NCI-H1417 treated with DMSO at 0.1 percent for 48 hours (cell line): ENCODE data around the gene VCP.

ENCODE experiments used
- DNase-seq: peaks from one replicate; lab custom pipeline; 2025; lab: John Stamatoyannopoulos, UW

VCP gene

DNA sequence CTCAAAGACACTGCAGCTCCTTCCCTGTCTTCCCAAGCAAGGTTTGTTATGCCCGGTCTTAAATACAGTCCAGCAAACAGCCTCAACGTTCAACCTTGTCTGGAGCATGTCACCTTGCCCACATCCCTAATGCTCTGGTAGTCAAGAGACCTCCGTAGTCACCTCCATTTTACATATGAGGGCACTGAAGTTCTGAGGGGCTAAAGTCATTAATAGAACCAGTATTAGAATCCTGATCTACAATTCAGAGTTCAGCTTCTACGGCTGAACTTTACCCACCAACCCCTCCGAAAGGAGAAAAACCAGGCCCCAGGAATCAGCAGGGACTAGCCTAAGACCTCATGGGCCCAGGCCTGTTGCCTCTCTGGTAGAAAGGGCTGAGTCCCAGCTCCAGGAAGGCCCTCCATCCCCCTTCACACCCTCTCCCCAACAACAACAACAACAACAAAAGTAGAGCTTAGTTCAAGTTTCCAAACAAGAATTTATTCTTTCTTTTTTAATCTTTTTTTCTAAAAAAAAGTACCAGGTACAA, 31.3 kb upstream of the VCP start:
- DNase-seq: no peak

DNA sequence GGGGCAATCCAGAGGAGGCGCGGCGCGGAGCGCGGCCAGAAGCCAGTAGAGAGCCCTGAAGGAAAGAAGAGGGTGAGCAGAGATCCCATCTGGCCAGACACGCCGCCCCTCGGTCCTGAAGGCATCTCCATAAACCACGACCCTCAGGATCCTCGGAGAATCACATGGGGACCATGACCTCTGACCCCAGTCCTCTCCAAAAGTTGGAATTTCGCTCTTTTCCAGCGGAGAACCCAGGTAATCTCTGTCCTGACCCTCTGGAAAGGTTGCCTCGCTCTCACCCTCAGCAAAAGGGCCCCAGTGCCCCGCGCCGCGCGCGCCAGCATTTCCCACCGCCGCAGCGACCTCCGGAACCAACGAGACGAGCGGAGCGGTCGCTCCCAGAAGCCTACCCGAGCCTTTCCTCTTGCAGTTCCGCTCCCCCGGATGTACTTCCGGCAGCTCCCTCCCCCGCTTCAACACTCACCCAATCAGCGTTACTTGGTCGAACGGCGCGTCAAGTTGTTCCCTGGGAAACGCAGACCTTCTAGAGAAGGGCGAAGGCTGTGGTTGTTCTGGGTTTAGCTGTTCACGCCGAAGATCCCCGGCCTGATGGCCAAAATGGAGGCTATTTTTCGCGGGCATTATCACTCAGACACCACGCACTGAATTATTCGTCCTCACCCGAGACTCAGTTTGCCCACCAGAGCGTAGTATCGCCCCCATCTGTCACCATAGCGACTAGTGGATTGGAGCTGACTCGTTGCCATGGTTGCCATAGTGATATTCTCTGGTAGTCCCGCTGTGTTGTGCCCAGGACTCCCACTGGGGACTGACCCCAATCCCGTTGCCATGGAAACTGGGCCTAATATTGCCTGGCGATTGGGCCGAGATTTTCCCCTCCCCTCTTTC, 30.6 kb upstream of the VCP start, which contains the start of gene STOML2:
TSS of gene STOML2 (minus strand) at position 363 of the 891 bp plus-strand sequence. CDS start at position 326, 37 bp downstream.
- DNase-seq: peak; percentile 71

DNA sequence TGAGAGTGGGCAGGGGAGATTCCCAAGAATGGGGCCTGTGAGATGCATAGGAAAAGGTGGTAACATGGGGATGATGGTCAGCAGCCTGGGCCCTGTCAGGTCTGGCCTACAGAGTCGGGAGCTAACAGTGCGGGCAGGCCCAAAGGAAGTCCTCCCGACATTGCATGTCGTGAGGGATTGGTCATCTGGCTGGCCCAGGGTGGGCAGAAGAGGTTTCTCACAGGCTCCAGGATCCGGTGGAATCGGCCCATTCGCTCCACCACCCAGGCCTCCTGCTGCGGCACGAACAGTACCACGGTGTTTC, 30.0 kb upstream of the VCP start:
- DNase-seq: no peak

DNA sequence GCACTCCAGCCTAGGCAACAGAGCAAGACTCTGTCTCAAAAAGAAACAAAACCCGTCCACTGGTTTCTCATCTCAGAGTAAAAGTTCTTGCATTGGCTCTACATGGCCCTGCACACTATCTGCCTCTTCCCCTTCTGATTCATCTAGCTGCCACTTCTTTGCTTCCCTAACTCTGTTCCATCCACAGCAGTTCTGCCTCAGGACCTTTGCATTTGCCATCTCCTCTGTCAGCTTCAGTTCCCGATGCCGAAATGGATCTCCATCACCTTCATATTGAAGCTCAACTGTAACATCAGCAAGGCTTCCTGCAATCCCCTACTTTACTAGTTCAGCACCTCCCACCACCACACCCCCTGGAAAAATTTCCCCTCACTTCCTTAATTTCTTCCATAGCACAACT, 25.1 kb upstream of the VCP start:
- no peak for DNase-seq

DNA sequence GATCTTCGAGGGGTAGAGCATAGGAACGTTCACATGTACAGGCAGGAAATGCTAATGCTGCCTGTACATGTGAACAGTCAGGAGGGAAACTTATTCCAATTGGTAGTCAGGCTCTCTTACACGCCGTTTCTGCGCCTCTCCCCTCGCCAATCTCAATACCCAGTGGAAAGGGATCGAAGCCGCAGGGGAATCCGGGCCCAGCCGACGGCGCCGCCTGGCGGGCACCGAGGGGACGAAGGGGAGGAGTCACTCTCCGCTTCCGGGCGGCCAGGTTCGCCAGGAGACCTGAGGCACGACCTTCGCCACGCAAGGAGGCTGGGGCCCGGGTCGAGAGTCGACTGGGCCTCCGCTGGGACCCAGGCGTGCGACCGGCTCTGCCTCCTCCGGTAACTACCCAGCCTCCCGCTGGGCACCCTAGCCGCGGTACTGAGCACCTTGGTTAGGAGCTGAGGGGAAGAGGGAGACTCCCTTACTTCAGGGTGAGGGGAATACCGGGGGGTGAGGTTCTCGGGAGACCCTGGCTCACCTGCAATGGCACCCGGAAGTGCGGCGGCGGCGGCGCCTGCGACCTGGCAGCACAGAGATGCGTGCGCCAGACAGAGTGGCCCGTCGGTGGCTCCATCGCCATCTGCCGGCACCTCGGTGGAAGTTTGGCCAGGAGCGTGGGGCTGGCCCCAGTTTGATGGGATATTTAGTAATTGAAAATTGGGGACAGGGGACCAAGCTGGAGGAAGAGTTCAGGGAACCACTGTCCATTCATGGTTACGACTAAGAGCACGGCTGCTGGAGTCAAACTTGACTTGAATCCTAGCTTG, 23.8 kb upstream of the VCP start, which contains the start of gene PIGO:
TSS of gene PIGO (minus strand) at position 557 of the 815 bp plus-strand sequence. CDS start 1,026 bp downstream, outside the sequence.
- peak; percentile 40 for DNase-seq

DNA sequence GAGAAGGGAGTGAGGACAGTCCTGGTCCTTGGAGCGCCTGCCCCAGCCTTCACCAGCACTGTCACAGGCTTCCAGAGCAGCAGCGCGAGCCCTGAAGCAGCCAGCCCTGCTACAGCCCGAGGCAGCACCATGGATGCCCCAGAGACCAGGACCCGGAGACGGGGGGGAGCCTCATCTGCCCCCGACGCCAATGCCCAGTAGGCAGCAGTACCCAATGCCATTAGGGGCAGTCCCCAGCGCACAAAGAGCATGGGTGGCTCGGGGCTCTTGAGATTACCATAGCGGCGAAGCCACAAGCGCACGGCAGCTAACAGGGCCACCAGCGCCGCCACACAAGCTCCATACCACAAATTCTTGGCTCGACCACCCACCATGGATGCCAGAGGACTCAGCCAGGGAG, 19.1 kb upstream of the VCP start:
- no peak for DNase-seq

DNA sequence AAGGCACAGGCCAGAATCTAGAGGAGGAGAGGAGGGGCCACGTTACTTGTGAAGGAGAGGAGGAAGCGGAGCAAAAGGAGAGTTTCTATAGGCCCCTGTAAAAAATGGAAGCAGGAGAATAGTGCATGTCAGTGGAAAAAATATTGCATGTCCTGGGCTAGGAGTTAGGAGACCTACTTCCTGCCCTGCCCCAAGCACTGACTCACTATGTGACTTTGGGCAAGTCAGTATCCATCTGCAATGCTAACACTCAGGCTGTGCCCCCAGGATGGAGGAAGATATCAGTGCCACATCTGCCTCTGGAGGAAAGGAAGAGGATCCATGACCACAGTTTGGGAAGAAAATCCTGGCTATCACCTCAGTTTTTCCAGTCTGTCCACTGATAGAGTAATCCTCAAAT, 17.0 kb upstream of the VCP start:
- DNase-seq: no peak

DNA sequence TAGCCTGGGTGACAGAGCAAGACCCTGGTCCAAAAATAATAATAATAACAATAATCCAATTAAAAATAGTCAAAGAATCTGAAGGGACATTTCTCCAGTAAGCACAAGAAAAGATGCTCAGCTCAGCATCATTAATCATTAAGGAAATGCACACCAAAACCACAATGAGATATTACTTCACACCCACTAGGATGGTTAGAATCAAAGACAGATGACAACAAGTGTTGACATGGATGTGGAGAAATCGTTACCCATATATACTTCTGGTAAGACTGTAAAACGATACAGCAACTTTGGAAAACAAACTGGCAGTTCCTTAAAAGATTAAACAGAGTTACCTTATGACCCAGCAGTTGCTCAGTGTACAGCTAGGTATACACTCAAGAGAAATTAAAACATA, 12.7 kb upstream of the VCP start:
- DNase-seq: no peak

DNA sequence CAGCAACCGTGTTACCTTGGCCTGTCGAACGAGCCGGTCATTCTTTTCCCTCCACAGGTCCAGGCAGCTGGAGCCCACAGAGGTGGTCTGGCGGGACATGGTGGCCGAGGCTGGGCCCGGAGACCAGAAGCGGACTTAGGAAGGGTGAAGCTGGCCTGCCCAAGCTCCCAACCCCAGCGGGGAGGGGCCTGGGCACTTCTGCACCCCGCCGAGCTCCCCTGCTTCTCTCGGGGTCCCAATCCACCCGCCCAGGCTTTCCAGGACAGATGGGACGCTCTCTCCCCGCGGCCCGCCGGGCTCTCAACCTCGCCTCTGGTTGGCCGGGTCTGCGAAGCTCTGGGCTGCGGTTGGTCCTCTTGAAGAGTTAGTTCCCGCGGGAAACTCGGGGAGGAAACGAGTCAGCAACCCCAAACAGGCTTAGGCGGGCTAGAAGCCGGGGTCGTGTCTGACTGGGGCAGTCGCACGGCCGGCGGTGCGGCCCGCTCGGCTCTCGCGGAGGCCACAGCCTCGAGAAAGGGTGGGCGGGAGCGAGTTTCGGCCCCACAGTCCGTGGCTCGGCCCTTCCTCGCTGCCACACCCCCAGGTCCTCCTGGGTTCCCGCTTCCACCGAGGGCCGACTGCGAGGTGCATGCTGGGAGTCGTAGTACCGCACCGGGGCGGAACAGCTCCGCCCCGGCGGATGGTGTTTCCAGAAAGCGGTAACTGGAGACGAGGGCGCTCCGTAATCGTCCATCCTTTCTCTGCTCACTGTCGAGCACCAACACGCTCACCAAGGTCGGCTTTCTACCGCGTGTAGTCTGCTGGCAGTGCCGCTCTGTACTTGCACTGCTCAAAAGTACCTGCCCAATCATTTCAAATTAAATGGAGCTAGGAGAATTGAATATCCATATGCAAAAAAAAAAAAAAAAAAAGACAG, 7.3 kb upstream of the VCP start, which contains the start of gene FANCG:
TSS of gene FANCG (minus strand) at position 517 of the 916 bp plus-strand sequence. CDS start at position 99, 418 bp downstream.
- DNase-seq: peak; percentile 46

DNA sequence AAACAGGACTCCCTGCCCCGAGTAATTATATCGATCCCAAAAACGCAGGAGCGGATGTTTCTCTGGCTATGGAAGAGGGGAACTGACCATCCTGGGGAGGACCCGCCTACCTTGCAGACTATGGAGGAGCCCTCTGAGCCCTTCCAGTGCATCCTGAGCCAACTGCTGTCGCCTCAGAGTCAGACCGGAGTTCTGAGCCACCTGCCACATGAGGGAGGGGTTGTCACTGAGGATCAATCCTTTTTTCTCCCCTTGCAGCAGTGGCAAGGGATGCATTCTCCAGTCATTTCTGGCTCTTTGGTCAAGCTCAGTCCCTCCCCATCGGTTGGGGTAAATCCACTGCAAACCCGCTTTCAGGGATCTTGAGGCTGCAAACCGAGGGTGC, 6.6 kb upstream of the VCP start:
- DNase-seq: no peak

DNA sequence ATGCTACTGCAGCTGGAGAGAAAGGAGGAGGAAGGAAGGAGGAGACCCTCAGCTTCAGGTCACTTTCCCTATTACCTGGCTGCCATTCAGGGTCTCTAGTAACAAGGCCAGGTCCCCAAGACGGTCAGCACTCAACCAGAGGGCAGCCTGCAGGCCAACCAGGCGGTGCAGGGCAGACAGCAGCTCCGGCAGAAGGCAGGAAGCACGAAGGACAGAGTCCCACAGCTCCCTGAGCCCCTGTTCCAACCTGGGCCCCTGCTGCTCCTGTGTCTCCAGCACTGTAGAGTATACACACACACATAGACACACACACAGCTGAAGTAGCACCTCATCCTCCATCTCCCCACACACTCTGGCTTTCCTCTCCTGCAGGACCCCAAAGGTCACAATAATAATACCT, 5.6 kb upstream of the VCP start:
- DNase-seq: no peak

DNA sequence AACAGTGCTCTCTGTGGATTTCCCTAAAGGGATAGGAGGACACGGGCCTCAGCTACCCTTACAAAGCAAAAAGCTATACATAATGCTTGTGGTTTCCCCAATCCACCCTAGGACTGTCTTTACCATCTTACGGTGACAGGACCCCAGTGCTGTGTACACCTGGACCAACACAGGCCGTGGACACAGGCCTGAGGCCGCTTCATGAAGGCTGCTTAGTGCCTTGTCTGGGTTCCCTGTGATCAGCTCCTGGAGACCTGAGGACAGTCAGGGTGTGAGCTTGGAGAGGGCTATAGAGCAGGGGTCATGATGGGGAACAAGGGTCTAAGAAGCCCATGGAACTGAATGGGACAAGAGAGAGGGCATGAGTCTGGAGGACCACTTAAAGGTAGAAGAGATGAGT, 4.4 kb upstream of the VCP start:
- DNase-seq: no peak

DNA sequence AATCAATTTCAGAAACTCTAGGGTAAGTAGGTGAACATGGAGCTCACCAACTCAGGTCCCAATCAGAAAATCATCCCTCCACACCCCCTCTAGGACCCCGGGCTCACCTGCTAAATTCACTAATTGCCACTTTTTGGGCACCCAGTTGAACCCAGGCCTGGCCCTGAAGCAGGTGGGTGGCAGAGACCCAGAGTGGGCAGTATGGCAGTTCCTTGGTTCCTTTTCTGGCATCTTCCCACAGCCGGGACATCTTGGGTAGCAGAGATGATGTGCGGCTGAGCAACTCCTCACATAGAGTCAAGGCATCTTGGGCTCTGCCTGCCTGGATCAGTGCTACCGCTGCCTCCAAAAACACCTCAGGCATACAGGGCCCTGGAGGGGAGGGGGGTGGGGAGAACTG, 2.9 kb upstream of the VCP start:
- DNase-seq: no peak

DNA sequence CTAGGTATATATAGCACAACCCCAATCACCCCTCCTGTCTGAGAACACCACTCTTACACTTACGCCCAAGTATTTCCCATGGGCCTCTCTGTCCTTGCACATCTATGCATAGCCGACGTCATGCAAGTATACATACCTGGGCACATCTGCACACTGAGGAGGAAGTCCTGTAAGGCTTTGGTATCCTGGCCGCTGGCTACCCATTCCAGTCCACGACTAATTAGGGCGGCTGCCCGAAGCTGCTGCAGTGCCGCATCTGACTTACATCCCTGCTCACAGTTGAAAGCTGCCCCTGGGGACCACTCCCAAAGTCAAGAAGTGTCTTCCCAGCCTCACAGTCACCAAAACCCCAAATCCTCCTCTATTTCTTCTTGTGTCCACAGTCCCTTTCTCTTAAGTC, 2.4 kb upstream of the VCP start:
- DNase-seq: no peak

DNA sequence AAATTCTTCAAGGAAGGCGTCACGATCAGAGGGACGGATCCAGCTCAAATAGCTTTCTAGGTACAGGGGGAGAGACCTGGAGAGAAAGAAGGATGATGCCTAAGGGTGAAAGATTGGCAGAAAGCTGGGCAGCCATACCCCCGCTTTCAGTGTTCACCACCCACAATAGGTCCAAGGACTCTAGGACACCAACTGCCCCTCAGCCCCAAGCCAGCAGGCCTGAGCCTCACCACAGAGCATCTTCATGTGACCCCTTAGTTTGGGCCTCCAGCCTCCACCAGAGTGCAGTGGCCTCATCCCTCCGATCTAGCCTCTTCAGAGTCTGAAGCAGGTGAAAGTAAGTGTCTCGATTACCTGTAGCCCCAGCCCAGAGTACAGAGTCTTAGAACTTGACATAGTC, 1.7 kb upstream of the VCP start:
- DNase-seq: no peak

DNA sequence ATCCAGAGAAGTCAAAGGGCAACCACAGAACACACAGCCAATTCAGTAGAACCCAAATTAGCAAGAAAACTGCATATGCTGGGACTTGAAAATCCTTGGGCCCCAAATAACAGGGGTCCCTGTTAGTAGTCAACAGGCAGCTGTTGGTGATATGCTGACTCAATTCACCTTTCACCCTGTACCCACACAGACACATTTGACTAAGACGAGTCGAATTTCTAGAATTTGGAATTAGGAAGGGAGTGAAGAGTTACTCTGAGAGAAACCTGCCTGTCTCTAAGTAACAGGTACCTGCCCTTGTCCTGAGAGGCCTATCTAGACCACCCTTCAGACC, 821 bp upstream of the VCP start:
- DNase-seq: no peak

DNA sequence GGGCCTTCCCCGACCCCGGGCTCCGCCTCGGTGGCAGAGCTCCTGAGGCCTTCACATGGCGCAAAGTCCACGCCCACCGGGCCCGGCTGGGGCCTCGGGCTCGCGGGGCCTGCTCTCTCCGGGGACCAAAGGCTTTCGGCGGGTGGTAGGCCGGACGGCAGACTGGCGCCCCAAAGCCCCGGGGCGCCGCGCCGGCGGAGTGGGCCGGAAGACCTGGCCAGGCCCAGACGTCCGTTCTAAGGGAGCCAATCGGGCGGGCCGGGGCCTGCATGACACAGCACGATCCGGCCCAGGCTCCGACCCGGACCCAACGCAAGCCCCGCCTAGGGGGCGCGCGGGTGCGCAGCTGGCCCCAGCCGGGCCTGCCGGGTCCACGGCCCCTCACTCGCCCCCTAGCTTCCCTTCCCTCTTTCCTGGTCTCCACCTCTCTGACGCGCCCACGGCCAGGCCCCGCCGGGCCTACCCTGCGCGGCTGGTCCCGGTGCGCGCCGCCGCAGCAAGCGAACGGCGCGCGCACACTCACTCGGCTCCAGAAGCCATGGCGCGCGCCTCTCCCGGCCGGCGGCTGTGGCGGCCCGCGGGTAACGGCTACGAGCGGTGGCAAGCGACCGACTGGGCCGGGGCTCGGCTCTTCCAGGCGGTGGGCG, 488 bp downstream of the VCP start:
- peak; percentile 16 for DNase-seq

DNA sequence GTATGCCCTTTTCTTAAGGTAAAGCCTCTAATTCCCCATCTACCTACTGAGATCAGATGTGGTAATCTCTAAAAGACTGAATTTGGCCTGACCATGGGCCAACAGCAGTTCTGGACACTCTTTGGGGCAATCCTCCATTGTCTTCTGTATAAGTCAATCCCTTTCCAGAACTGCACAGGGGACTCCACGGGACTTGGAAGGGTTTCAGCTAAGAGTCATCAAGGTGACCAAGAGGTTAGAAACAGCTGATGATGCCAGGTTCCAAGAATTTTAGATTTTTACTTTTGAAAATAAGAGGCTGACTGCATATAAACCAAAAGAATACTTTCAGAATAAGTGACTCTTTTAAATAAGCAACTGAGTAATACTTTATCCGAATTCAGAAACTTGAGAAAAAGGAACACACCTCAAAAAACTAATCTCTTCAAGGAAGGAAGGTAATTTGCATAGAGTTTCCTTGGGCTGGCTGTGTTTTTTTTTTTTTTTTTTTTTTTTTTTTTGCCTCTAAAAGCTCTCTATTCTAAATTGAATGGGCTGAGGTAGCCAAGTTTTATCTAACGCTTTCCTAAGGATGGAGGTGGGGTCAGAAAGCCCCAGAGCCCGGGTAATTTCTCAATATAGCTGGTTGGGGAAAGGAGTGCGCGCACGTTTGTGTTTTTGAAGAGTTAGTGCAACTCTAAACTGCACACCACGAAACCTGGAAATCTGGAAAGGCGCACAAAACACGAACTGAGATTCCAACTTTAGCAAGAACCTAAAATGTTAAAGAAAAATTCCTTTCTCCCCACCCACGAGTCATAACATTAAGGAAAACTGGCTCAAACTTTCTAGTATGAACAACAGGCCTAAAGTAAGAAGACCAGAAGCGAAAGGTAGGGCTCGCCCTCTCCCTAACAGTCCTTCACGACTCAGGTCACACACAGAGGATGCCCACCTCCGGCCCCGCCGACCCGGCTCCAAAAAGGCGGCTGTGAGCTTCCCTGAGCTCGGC, 1.3 kb downstream of the VCP start:
- DNase-seq: no peak

DNA sequence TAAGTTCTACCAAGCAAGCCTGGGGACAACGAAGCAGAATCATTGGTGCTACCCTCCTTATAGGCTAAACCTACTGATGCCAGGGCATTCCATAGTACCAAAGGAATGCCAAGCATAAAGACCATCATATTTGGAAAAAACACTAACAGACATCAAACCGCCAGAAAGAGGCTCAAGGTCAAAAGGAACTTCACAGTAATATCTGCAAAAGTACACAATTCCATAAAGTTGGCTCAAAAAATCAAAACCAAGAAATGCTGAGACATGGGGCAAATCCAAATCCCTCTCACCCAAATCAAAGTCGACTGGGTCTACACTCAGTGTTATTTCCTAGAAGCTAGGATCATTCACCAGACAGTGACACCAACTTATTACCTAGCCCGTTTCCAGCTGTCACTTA, 3.4 kb downstream of the VCP start:
- no peak for DNase-seq

DNA sequence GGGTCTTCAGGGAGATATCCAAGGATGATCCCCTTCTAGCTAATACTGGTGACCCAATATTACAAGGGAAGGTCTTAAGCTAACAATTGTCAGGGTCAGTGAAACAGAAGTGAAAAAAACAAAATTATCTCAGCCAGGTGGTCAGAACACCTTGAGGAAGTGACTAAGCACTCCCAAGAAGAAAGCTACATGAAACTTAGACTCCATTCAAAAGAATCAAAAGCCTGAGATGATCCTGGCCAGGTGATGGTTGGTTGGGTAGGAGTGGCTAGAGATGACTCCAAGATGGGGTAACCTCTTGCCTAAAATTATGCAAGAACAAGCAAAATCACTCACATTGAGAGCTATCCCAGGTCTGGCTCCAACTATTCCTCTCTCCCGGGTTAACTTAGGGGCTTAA, 5.4 kb downstream of the VCP start:
- no peak for DNase-seq
